NCI-H1436 (cell line): Measurements from ENCODE around the gene RMND1.
"Not testable (repeated sequence)": the region's sequence is repeated elsewhere in the genome, so short reads cannot be mapped to it uniquely, and the experiment has no call there.

Source experiments
- DNase-seq: peaks from one replicate; lab custom pipeline; 2025; lab: John Stamatoyannopoulos, UW

Gene RMND1

DNA sequence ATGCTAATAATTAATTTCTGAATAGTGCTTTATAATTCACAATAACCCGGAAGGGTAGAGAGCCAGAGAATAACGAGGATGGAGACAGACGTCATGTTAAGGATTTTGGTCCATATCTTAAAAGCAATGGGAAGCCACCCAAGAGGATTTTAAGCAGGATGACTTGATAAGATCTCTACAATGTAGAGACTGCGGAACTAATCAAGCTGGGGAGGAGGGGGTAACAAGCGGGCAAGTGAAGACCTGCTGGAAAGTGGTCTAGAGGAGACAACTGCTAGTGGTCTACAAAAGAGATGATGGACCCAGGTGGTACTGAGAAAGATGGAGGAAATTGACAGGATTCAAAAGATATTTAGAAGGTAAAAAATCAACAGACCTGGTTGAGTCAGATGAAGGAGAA lies 67.8 kb downstream of the RMND1 start:
- no peak for DNase-seq

- not testable (repeated sequence) for DNase-seq
Observed at GRCh38 chr6:151382631-151383030, 69.3 kb downstream of the RMND1 start.

DNA sequence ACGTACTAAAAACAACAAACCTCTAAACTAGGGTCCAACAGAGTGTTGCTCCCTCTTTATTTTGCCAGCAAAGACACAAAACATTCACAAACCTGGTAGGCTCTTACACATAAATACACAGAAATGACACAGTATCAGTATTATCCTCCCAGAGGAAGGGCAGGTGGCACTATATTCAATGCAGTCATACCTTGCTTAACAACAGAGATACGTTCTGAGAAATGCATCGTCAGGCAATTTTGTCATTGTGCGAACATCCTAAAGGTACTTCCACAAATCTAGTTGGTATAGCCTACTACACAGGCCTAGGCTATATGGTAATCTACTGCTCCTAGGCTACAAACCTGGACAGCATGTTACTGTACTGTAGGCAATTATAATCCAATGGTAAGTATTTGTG lies 70.2 kb downstream of the RMND1 start:
- no peak for DNase-seq

DNA sequence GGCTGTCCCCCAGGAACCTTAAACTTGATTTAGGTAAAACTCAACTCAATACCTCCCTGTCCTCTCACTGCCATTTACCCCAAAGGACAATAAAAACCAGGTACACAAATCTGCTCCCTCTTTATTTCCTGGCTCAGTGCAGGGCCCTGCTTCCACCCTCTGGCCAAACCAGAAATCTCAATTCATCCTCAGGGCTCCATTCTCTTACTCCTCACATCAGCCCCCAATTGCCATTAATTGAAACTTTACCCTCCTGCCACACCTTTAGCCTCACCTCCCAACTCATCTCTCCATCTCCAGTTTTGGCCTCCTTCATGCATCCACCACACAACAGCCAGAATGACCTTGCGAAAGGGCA lies 71.1 kb downstream of the RMND1 start:
- no peak for DNase-seq

GRCh38 chr6:151379933-151380847 lies 71.7 kb downstream of the RMND1 start:
- DNase-seq: no peak

DNA sequence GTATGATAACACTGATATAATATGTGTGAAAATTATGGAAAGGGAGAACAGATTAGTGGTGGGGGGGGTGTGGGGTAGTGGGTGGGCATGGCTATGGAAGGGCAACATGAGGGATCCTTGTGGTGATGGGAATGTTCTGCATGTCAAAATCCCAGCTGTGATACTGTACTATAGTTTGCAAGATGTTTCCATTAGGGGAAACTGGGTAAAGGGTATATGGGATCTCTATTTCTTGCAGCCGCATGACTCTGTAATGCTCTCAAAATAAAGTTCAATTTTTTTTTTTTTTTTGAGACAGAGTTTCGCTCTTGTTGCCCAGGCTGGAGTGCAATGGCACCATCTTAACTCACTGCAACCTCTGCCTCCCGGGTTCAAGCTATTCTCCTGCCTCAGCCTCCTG lies 74.8 kb downstream of the RMND1 start:
- no peak for DNase-seq

DNA sequence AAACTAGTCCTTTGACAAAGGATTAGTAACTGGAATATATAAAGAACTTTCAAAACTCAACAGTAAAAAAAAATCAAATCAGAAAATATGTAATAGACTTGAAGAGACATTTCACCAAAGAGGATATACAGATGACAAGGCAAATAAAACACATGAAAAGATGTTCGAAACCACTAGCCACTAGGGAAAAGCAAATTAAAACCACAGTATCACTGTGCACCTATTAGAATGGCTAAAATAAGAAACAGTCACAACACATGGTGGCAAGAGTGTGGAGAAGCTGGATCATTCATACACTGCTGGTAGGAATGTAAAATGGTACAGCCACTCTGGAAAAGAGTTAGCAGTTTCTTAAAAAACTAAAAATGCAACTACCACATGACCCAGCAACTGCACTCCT lies 75.5 kb downstream of the RMND1 start:
- DNase-seq: no peak

GRCh38 chr6:151375833-151376232 lies 76.1 kb downstream of the RMND1 start:
- no peak for DNase-seq

DNA sequence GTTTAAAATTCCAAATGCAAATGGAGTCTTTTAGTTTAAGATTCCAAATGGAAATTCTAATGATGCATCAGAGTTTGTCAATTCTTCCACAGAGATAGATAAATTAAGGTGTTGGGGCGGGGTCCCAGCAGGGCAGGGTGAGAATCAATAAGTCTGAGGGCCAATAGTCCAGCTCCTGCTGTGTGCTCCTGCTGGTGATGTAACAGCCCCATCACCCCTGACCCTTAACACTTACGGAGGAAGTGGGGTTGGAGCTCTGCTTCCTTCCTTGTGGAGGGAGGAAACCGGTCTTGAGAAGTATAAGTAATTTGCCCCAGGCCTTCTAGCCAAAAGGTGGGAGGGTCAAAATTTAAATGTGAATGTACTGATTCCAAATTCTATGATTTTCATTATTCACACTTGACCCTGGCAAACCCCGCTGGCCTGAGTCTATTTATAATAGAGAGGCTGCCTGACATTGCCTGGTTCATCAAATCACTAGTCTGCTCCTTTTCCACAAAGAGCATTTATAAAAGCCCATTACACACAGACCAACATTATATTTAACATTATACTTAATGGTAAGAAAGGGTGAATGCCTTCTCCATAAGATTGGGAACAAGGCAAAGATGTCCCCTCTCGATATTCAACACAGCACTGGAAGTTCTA lies 77.8 kb downstream of the RMND1 start:
- no peak for DNase-seq

GRCh38 chr6:151372164-151372563 lies 79.8 kb downstream of the RMND1 start:
- DNase-seq: no peak

DNA sequence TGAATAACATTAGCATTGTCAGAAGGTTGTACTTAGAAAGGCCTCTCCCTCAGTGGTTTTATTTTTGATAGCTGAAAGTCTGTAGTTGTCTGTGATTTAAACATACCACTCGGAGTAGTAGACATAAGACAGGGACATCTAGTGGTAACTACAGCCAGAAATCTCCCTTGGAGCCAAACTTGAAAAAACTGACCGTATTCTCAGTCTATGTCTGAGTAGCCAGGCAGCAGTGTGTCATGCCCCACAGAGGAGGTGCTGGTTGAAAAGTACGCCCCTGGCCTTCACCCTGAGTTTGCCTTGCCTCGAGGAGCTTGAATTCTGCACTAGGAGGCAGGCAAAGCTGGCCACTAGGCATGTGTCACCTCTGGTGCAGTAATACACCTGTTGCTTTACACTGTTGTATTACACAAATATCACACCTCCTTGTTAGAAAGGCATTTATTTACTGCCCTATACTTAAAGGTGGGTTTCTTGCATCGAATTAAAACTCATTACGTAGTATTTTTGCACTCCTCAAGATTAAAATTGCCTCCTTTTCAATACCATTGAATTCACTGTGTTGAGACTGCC lies 81.3 kb downstream of the RMND1 start:
- no peak for DNase-seq

- DNase-seq: no peak
Observed at GRCh38 chr6:151365233-151365632, 86.7 kb downstream of the RMND1 start.

GRCh38 chr6:151359486-151359885 lies 92.4 kb downstream of the RMND1 start:
- no peak for DNase-seq

DNA sequence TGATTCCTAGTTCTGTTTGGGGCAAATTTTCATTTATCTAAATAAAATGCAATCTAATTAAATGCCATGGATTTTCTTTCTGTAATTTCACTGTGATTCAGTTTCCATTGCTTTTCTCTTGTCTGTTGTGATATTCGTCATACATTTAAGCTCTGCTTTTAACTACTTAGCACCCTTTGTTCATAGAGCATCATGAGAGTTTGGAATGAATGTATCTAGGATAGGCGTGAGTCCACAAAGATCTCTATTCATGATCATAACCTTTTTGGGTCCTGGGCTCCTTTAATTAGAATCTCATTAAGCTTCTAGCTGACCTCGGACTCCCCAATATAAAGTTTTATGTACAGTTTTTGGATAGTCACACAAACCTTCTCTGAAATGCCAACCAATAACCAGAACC lies 93.5 kb downstream of the RMND1 start:
- DNase-seq: no peak

DNA sequence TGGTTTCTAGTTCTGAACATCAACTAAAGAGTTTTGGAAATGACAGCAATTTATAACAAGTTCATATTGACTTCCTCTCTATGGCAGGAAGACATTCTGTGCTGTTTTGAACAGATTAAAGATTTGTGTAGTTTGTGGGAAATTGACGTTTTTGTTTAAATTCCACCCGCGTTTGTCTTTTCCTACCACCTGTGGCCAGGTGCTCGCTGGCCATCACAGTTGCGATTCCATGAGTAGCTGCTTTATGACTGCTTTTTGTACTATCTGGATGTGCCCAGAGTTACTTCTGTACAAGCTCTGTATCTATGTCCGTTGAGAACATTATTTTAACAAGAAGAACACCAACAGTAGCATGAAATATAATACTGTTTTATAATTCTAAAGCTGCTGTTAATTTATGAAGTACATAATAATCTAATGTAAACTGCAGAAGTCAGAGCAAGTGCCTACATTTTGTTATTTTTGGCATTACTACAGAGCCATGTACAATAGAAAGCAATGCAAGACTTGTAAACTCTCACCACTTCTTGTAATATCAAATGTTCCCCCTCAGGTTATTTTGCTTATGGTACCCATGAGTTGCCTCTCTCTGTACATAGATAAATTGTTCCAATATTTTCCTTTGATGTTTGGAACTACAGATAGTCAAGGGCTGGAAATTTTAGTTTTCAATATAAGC lies 94.0 kb downstream of the RMND1 start:
- DNase-seq: no peak

DNA sequence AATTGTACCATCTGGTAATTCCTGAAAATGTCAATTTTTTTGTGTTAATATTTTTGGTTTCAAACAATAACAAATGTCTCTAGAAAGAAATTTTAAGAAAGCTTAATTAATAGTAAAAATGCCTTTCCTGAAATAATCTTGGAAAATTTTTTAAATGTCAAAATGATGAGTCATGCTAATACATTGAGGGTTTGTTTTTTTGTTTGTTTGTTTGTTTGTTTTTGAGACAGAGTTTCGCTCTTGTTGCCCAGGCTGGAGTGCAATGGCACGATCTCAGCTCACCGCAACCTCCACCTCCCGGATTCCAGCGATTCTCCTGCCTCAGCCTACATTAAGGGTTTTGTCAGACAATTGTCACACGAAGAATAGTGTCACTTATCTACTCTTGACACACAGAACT lies 94.9 kb downstream of the RMND1 start:
- DNase-seq: not testable (repeated sequence)
